IMR-90 (cell line): ENCODE data around the gene LAMA5. TPM values are rescaled to one million over a fixed set of nuclear protein-coding genes. Genes with fewer than 3 reads are reported as not detected.

Experiments
- ATAC-seq: fragments of 200-7000 bp; cut with Tn5 transposase; 2 replicates; pipeline ENCODE4 v1.9.1; 2020; ENCODE audit warnings: low read depth, mild to moderate bottlenecking, moderate library complexity
- BruUV-seq: library from RNA; stranded (reverse); fragments of 400-500 nt; replicated peaks from 2 replicates; lab custom pipeline; 2021; lab: Mats Ljungman, UMichigan
- CTCF ChIA-PET: fragments of 300-600 bp; formaldehyde crosslinking; extraction: SDS; loops from one replicate; lab custom pipeline; 2021; ENCODE audit warnings: antibody characterized with exemption; lab: Yijun Ruan, JAX
- POLR2A ChIA-PET: fragments of 300-600 bp; sonication (Branson Sonifier 250); formaldehyde crosslinking; loops from one replicate; lab custom pipeline; 2022; ENCODE audit warnings: antibody characterized with exemption; ENCODE audit not compliant: unreplicated experiment; lab: Charles Lee
- DNase-seq: peaks from one replicate; pipeline ENCODE4 v3.0.0; 2013
- H2AFZ ChIP-seq: replicated peaks from 2 replicates; pipeline ENCODE3; 2013; ENCODE audit warnings: low read length, mild to moderate bottlenecking; ENCODE audit not compliant: poor library complexity
- H2AK5ac ChIP-seq: 2 replicates; pipeline ENCODE4 v1.6.1; 2013; ENCODE audit warnings: low read depth, low read length, inconsistent platforms
- H2AK9ac ChIP-seq: replicated peaks from 2 replicates; pipeline ENCODE3; 2013; ENCODE audit warnings: mild to moderate bottlenecking, low read depth, low read length, moderate library complexity; ENCODE audit not compliant: poor library complexity
- H2BK120ac ChIP-seq: 2 replicates; pipeline ENCODE4 v1.6.1; 2013; ENCODE audit warnings: low read depth, low read length, inconsistent platforms
- H2BK15ac ChIP-seq: 3 replicates; pipeline ENCODE4 v1.6.1; 2013; ENCODE audit warnings: low read depth, low read length, inconsistent platforms
- H2BK20ac ChIP-seq: 2 replicates; pipeline ENCODE4 v1.6.1; 2013; ENCODE audit warnings: low read depth, mild to moderate bottlenecking, inconsistent platforms, low read length, moderate library complexity
- H2BK5ac ChIP-seq: 2 replicates; pipeline ENCODE4 v1.6.1; 2013; ENCODE audit warnings: mild to moderate bottlenecking, low read depth, low read length, inconsistent platforms; ENCODE audit not compliant: poor library complexity, severe bottlenecking
- H3K14ac ChIP-seq: replicated peaks from 2 replicates; pipeline ENCODE4 v1.6.1; 2013; ENCODE audit warnings: low read depth, low read length, inconsistent platforms
- H3K18ac ChIP-seq: 2 replicates; pipeline ENCODE4 v1.6.1; 2013; ENCODE audit warnings: low read depth, low read length, control low read depth
- H3K23ac ChIP-seq: 2 replicates; pipeline ENCODE4 v1.6.1; 2013; ENCODE audit warnings: low read depth, low read length, inconsistent platforms
- H3K27ac ChIP-seq: 2 replicates; pipeline ENCODE4 v1.5.1; 2013; ENCODE audit warnings: mild to moderate bottlenecking, control low read depth, low read length; ENCODE audit not compliant: insufficient read depth
- H3K27me3 ChIP-seq: 2 replicates; pipeline ENCODE4 v1.6.1; 2013; ENCODE audit warnings: low read length; ENCODE audit not compliant: control insufficient read depth, insufficient read depth
- H3K36me3 ChIP-seq: 2 replicates; pipeline ENCODE4 v1.6.1; 2013; ENCODE audit warnings: low read length, mixed read lengths; ENCODE audit not compliant: control insufficient read depth, insufficient read depth
- H3K4ac ChIP-seq: 2 replicates; pipeline ENCODE4 v1.6.1; 2013; ENCODE audit warnings: low read depth, low read length, inconsistent platforms
- H3K4me1 ChIP-seq: 2 replicates; pipeline ENCODE4 v1.6.1; 2013; ENCODE audit warnings: low read length, mixed read lengths; ENCODE audit not compliant: control insufficient read depth, insufficient read depth
- H3K4me2 ChIP-seq: 2 replicates; pipeline ENCODE4 v1.6.1; 2013; ENCODE audit warnings: low read depth, mild to moderate bottlenecking, control low read depth, low read length, moderate library complexity
- H3K4me3 ChIP-seq: 2 replicates; pipeline ENCODE4 v1.5.1; 2013; ENCODE audit warnings: low read depth, mild to moderate bottlenecking, control low read depth, low read length, moderate library complexity; ENCODE audit not compliant: insufficient read depth
- H3K56ac ChIP-seq: 2 replicates; pipeline ENCODE4 v1.6.1; 2013; ENCODE audit warnings: low read length, inconsistent platforms; ENCODE audit not compliant: insufficient read depth; ENCODE audit errors: extremely low read depth
- H3K79me1 ChIP-seq, 2 experiments: 2 replicates each; pipeline ENCODE4 v1.6.1; 2013; ENCODE audit warnings: low read length in 2 of 2, inconsistent platforms in 1 of 2, low read depth in 1 of 2
- H3K9ac ChIP-seq: 2 replicates; pipeline ENCODE4 v1.6.1; 2013; ENCODE audit warnings: low read depth, low read length, control low read depth
- H3K9me1 ChIP-seq: 2 replicates; pipeline ENCODE4 v1.6.1; 2013; ENCODE audit warnings: low read length, inconsistent platforms; ENCODE audit not compliant: insufficient read depth
- H3K9me3 ChIP-seq: 2 replicates; pipeline ENCODE4 v1.6.1; 2013; ENCODE audit warnings: low read length; ENCODE audit not compliant: control insufficient read depth, insufficient read depth
- H4K20me1 ChIP-seq: 2 replicates; pipeline ENCODE4 v1.6.1; 2013; ENCODE audit warnings: low read length, inconsistent platforms; ENCODE audit not compliant: insufficient read depth
- H4K5ac ChIP-seq: 2 replicates; pipeline ENCODE4 v1.6.1; 2013; ENCODE audit warnings: mild to moderate bottlenecking, low read depth, low read length, control low read depth
- H4K8ac ChIP-seq, 2 experiments: 2 replicates each; pipeline ENCODE4 v1.6.1; 2013; ENCODE audit warnings: low read depth in 2 of 2, low read length in 2 of 2, control low read depth in 1 of 2, inconsistent platforms in 1 of 2
- H4K91ac ChIP-seq: 2 replicates; pipeline ENCODE4 v1.6.1; 2013; ENCODE audit warnings: low read depth, low read length, inconsistent platforms; ENCODE audit not compliant: insufficient read depth
- BHLHE40 ChIP-seq: fragments of 150-350 bp; IDR thresholded peaks from 2 replicates; pipeline ENCODE4 v1.6.1; 2016; ENCODE audit warnings: mild to moderate bottlenecking, low read depth, low read length
- CHD1 ChIP-seq: IDR thresholded peaks from 2 replicates; pipeline ENCODE4 v1.6.1; 2012; ENCODE audit warnings: low read depth, low read length, improper control_type of control experiment
- RAD21 ChIP-seq: IDR thresholded peaks from 2 replicates; pipeline ENCODE4 v1.6.1; 2012; ENCODE audit warnings: low read length, improper control_type of control experiment
- SMC3 ChIP-seq: fragments of 150-350 bp; IDR thresholded peaks from 2 replicates; pipeline ENCODE4 v1.6.1; 2016; ENCODE audit warnings: low read depth, mild to moderate bottlenecking, antibody characterized with exemption, low read length, moderate library complexity
- USF2 ChIP-seq: fragments of 150-350 bp; IDR thresholded peaks from 2 replicates; pipeline ENCODE4 v1.6.1; 2017; ENCODE audit warnings: mild to moderate bottlenecking, antibody characterized with exemption, low read length, low read depth
- WGBS, 2 experiments: methylation state at CpG; one replicate each; pipeline versions ENCODE4 v1.1.5 to v1.1.7; 2013; ENCODE audit warnings: missing lambda C conversion rate in 2 of 2; ENCODE audit not compliant: insufficient read length in 1 of 2; ENCODE audit errors: extremely low coverage in 2 of 2; 5-methylcytosine and 5-hydroxymethylcytosine counted together
- dilution Hi-C: fragments of 300-500 bp; cut with HindIII; formaldehyde crosslinking; loops from one replicate; pipeline ENCODE4 v1.14.3; 2018; ENCODE audit warnings: low sequenced_read_pairs; ENCODE audit not compliant: unreplicated experiment
- in situ Hi-C: fragments of 300-500 bp; cut with MboI; formaldehyde crosslinking; loops from 3 replicates; pipeline ENCODE4 v1.14.3; 2019; ENCODE audit warnings: low sequenced_read_pairs, inconsistent platforms, mixed read lengths
- intact Hi-C: fragments of 100-400 bp; cut with micrococcal nuclease; formaldehyde crosslinking; loops from 2 replicates; pipeline ENCODE4 v1.10.0; 2022
- polyA plus RNA-seq, 3 experiments: library from polyadenylated mRNA; depleted of rRNA; stranded (reverse); fragments of >200 nt; gene quantifications; 2 replicates each; pipeline ENCODE4 v1.2.3, GENCODE V29; 2012; ENCODE audit warnings: low replicate concordance in 1 of 3
- total RNA-seq: library from RNA; depleted of rRNA; stranded (reverse); fragments of >200 nt; gene quantifications from 2 replicates; pipeline ENCODE4 v1.2.3, GENCODE V29; 2012

LAMA5 gene
- total and polyA plus RNA-seq, 2 of the 4 experiments (the other 2 are of a cell fraction) = 0.90 to 7.3 TPM

- no peak overlapping the region for H2AK9ac ChIP-seq
- no peak overlapping the region for H2AFZ ChIP-seq
- no peak overlapping the region for H4K5ac ChIP-seq
- DNase-seq = no peak
- no peak for TF ChIP-seq CHD1
- TF ChIP-seq USF2 = no peak
- TF ChIP-seq RAD21 = no peak
- no peak for TF ChIP-seq BHLHE40
- no peak for TF ChIP-seq SMC3
- BruUV-seq = no TSS peak
- H3K9ac ChIP-seq = no peak overlapping the region
- no peaks in the 10 kb centered on the region for H3K9me3 ChIP-seq
- H3K18ac ChIP-seq = no peak overlapping the region
- no peak overlapping the region for H2BK120ac ChIP-seq
- no peaks in the 10 kb centered on the region; the same call in 1 of the 2 replicates for H3K9me1 ChIP-seq
- ChIA-PET CTCF (no interaction called here), POLR2A (no interaction called here)
- no peaks in the 10 kb centered on the region; a peak in 1 of 4 replicates for H3K79me1 ChIP-seq
- H3K4me3 ChIP-seq = no peak overlapping the region
- no peak overlapping the region for H2AK5ac ChIP-seq
- H4K20me1 ChIP-seq = no peaks in the 10 kb centered on the region; the same call in none of the 2 replicates
- intact Hi-C loops = no loop called here
- no peak overlapping the region for H4K8ac ChIP-seq
- H2BK20ac ChIP-seq = no peak overlapping the region
- no peaks in the 10 kb centered on the region for H3K27me3 ChIP-seq
- H3K27ac ChIP-seq = no peak overlapping the region
- no peak overlapping the region for H3K4ac ChIP-seq
- in situ Hi-C loops = loop anchor here (25.0 kb wide), 1 partner anchor 324 kb away; no protein-coding TSS in a partner anchor
- peaks cover 53% of the 10 kb centered on the region for H3K36me3 ChIP-seq
- ATAC-seq = no peak
- no peak overlapping the region for H3K4me2 ChIP-seq
- 90% methylated on average over 8 of the region's 12 CpGs; no CpG with 5 or more reads in 1 of the 2 experiments for WGBS, 2 experiments
- no peak overlapping the region for H2BK15ac ChIP-seq
- dilution Hi-C loops = loop anchor here (25.0 kb wide), 1 partner anchor 99 kb away; the partner anchor contains the start of gene RPS21
- no peak overlapping the region for H3K23ac ChIP-seq
- H4K91ac ChIP-seq = no peak overlapping the region
- H2BK5ac ChIP-seq = no peak overlapping the region
- no peaks in the 10 kb centered on the region for H3K4me1 ChIP-seq
- H3K56ac ChIP-seq = no peak overlapping the region
- H3K14ac ChIP-seq = no peak overlapping the region
Observed at GRCh38 chr20:62287759-62288534, 79.2 kb downstream of the LAMA5 start.
